ENCODE results near the gene KREMEN1.

The KREMEN1 gene

GRCh38 chr22:29154364-29155048 is 81.7 kb downstream of the KREMEN1 start:
- peak; percentile 62 for DNase-seq

GRCh38 chr22:29155966-29156365 is 83.1 kb downstream of the KREMEN1 start:
- DNase-seq: no peak

GRCh38 chr22:29156507-29156906 is 83.7 kb downstream of the KREMEN1 start:
- no peak for DNase-seq

- no peak for DNase-seq
Measured at GRCh38 chr22:29157759-29158535, 85.1 kb downstream of the KREMEN1 start.

GRCh38 chr22:29158546-29158945 is 85.7 kb downstream of the KREMEN1 start:
- no peak for DNase-seq

DNA sequence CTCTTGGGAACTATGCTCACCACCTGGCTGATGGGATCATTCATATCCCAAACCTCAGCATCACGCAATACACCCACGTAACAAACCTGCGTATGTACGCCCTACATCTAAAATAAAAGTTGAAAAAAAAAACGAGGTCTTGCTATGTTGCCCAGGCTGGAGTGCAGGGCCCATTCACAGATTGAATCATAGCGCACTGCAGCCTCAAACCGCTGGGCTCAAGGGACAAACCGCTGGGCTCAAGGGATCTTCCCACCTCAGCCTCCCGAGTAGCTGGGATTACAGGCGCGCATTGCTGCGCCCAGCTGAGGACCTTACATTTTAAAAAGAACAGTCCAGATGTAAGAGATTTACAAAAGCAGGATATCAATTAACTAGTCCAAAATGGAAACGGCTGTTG is 91.0 kb downstream of the KREMEN1 start:
- DNase-seq: no peak

DNA sequence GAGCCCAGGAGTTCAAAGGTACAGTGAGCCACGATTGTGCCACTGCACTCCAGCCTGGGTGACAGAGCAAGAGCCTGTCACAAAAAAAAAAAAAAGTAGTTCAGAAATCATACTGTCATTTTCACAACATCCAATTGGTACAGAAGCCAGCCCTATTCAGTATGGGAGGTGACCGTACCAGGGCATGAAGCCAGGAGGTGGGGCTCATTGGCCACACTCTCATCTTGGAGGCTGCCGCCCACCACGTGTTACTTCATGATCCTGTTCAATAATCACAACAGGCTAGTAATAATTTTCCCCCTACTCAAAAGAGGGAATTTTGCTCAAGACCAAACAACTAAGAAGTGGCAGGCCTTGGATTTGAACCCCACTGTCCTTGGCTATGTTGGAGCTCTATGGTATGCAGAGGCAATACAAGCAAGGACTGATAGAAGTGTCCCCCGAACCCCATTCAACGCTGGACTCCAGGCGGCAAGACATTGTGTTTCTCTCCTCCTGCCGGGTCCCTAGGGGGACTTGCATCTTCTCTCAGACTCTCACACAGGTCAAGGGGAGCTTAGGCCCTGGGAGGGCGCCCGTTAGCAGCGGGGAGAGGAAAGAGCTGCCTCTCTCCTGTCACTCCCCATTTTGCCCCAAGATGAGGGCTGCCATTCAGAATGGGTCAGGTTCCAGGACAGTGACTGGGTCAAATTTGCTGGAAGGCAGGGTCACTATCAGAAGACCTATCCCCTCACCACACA is 92.7 kb downstream of the KREMEN1 start:
- DNase-seq: no peak

GRCh38 chr22:29166180-29166579 is 93.3 kb downstream of the KREMEN1 start:
- no peak for DNase-seq

DNA sequence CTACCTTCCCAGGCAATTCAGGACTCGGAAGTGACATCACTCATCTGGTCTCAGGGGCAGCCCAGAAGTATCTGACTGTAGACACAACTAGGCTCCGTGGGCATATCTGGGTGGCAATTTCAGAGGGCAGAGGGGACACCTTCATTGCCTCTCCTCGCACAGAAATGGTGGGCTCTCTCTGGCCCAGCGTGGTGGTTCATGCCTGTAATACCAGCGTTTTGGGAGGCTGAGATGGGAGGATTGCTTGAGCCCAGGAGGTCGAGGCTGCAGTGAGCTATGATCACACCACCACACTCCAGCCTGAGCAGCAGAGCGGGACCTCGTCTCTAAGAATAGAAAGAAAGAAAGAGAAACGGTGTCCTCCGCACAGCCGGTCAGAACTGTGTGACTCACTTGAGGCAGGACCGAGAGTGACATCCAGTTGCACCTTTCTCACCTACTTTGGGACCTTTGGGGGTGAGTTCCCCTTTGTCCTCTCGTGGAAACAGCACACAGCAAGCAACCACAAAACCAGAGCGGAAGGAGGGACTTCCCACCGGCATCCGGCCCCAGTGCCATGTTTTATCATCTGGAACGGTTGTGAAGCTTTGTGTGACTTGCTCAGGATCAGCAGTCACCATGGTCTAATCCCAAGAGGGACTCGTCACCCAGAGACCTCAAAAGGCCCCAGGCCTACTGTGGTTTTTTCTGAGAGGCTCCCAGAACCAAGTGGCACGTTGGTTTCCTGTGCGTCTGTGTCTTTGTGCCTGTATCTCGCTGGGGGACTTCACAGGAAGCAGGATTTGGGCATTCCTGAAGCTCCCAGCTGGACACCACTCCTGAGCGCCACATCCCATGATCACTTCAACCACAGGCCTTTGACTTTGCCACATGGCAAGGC is 94.4 kb downstream of the KREMEN1 start:
- DNase-seq: peak; percentile 27

GRCh38 chr22:29171721-29172120 is 98.9 kb downstream of the KREMEN1 start:
- no peak for DNase-seq

DNA sequence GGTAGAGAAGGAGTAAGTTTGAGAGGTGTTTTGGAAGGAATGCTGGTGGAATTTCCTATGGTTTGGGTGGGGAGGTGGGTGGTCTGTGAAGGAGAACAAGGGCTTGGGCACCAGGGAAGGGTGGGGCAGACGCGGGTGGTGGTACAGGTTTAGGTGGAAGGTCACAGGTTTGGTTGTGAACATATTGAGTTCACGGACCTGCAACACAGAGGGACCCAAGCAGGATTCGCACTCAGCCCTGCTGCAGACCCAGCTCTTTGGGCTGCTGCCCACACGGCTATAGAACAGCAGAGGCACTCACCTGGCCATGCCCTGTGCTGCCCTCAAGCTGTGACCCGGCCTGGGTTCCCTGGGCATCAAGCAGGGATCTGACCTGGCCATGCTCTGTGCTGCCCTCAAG is 99.4 kb downstream of the KREMEN1 start:
- no peak for DNase-seq

DNA sequence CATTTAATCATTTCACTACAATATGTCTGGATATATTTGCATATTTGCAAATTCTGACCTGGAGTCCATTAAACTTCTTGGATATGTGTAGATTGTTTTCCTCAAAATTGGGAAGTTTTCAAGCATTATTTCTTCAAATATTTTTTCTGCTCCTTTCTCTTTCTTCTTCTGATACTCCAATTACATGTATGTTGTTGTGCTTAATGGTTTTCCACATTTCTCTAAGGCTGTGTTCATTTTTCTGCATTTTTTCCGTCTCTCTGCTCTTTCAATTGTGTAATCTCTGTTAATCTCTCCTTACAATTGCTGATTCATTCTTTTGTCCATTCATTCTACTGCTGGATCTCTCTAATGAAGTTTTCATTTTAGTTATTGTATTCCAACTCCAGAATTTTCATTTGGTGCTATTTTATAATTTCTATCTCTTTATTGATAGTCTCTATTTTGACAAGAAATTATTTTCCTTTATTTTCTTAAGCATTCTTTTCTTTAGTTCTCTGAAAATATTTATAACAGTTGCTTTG is 102.5 kb downstream of the KREMEN1 start:
- DNase-seq: no peak

DNA sequence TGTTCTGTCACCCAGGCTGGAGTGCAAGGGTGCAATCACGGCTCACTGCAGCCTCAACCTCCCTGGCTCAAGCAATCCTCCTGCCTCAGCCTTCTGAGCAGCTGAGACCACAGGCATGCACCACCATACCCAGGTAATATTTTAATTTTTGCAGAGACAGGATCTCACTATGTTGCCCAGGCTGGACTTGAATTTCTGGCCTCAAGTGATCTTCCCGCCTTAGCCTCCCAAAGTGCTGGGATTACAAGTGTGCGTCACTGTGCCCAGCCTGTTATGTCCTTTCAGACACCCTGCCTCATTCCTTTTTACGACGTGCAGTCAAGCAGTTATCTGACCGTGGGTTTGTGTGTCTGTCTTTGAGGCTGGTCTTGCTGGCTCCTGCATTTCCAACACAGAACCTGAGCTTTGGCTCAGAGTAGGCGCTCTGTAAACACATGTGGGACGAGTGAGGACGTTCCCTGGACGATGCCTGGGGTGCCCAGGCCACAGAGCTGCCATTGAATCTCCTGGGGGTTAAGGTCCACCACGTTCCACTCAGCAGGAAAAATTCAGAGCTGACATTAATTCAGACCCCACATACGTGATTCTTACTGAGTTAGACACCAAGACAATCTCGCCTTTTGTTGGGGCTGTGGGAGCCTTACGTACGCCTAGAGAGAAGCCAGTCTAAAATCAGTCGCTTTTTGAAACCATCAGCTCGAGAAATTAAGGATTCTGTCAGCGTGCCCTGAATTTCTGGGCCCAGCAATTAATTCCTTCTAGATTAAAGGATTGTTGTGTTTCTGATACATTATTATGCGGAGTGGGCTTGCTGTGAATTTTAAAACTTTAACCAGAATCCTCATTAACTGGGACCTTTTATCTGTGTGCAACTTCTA is 111.4 kb downstream of the KREMEN1 start:
- DNase-seq: no peak

DNA sequence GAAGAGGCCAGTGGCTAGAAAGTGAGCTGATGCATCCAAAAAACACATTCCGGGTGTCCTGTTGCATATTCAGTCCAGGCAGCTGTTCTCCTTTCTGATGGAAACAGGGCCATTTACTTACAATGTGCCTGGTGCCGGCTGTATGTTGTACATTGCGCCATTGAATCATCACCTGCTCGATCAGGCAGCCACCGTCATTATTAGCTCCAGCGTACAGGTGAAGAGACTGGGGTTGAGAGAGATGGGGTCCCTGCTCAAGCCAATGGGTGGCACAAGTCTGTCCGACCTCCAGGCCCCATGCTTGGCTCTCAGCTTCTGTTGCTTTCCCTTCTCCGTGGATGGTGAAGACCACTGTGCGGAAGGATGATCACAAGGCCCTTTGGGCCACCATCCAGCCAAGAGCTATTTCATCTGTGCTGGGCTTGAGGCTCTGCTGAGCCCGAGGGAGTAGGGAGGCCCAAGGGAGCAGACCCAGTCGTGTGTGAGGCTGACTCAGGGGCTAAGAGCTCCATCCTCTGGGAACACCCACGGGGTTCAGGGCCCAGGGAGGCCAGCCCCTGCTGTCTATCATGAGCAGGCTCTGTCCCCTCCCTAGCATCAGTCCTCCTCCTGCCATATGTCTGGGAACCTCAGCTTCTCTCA is 112.1 kb downstream of the KREMEN1 start:
- no peak for DNase-seq

DNA sequence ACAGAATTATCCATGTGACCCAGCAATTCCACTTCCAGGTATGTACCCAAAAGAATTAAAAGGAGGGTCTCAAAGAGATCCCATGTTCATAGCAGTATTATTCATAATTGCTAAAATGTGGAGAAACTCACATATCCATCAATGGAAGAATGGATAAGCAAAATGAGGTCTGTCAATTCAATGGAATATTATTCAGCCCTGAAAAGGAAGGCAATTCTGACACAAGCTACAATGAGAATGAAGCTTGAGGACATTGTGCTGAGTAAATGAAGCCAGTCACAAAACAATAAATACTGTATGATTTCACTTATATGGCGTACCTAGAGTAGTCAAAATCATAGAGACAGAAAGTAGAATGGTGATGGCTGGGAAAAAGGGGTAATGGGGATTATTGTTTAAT is 113.5 kb downstream of the KREMEN1 start:
- no peak for DNase-seq

GRCh38 chr22:29187831-29188230 is 115.0 kb downstream of the KREMEN1 start:
- DNase-seq: no peak

GRCh38 chr22:29190051-29190450 is 117.2 kb downstream of the KREMEN1 start:
- DNase-seq: no peak

DNA sequence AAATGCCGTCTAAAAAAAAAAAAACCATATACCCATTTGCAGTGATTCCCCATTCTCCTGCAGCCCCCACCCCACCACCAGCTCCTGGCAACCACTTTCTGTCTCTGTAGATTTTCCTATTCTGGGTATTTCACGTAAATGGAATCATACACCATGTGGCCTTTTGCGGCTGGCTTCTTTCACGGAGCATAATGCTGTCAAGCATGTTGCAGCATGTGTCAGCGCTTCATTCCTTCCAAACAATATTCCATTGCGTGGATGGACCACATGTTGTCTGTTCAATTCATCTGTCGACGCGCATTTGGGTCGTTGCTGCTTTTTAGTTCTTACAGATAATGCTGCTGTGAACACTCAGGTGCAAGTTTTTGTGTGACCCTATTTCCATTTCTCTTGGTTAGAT is 118.1 kb downstream of the KREMEN1 start:
- no peak for DNase-seq

GRCh38 chr22:29193021-29193420 is 120.2 kb downstream of the KREMEN1 start:
- no peak for DNase-seq

GRCh38 chr22:29194184-29194583 is 121.3 kb downstream of the KREMEN1 start:
- DNase-seq: no peak

All from stimulated activated CD4-positive, alpha-beta T cell treated with anti-CD3 and anti-CD28 coated beads, Interleukin-4, amount 100 ng/mL, for 1 hour (primary cell).